ENCODE data around the gene SLC2A9. TPM values are rescaled to one million over a fixed set of nuclear protein-coding genes. Genes with fewer than 3 reads are reported as not detected.

The SLC2A9 gene
- polyA plus RNA-seq, 2 of the 4 experiments (the other 2 are of a cell fraction) = 0.62 to 0.70 TPM

GRCh38 chr4:9867751-9868425 is 153.4 kb downstream of the SLC2A9 start (continued):
- TF ChIP-seq MYC (IDR thresholded peaks at IDR 0.05; ENCODE audit: borderline replicate concordance, low read length) = no peak
- no peak for TF ChIP-seq E2F6 (IDR thresholded peaks at IDR 0.05; ENCODE audit: borderline replicate concordance, low read depth)
- TF ChIP-seq HES2 (IDR thresholded peaks at IDR 0.05) = no peak

- FAIRE-seq = no peak
- 23% methylated on average over 5 of the region's 5 CpGs for WGBS (ENCODE audit: missing lambda C conversion rate)
- Histone ChIP-seq H3K4me2 (no peak overlapping the region), H3K9me3 (no peaks in the 10 kb centered on the region), H3K27ac (no peak overlapping the region), H3K4me3 (no peak overlapping the region), H3K4me1 (no peaks in the 10 kb centered on the region)
- ATAC-seq = no peak
- TF ChIP-seq ZFP36 (IDR thresholded peaks at IDR 0.05; ENCODE audit: borderline replicate concordance, partially characterized antibody) (no peak), ZC3H11A (IDR thresholded peaks at IDR 0.05) (no peak), HEYL (CRISPR knock-in tag; IDR thresholded peaks at IDR 0.05) (no peak), POLR2A (IDR thresholded peaks at IDR 0.05; ENCODE audit: low read length) (no peak), ZNF302 (CRISPR knock-in tag; IDR thresholded peaks at IDR 0.05) (no peak), HOXA7 (CRISPR knock-in tag; IDR thresholded peaks at IDR 0.05) (no peak)
- ChIA-PET POLR2A (no interaction called here), CTCF (interaction anchor here (1.1 kb wide), 1 partner anchor 10 kb away, joined by 3 read pairs; no protein-coding TSS in a partner anchor)
- DNase-seq (ENCODE audit: low read depth in 1 of 2, low spot score in 1 of 2) = no peak
Measured at GRCh38 chr4:9866931-9867330, 154.4 kb downstream of the SLC2A9 start.

DNA sequence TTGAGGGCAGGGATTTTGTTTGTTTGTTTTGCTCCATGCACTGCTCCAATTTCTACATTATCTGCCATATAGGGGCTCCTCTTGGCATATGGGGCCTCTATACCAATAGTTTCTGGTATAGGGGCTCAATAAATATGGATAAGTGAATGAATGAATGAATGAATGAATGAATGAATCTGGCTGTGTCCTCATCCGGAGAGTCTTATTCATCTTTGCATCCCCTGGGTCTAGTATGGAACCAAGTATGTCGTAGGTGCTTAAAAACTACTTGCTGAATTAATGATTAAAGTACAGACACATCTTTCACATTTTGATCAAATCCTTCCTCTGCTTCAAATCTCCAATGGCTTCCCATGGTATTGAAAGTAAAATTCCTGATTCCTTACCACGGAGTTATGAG is 159.7 kb downstream of the SLC2A9 start:
- no peaks in the 10 kb centered on the region for H3K4me1 ChIP-seq
- H3K4me3 ChIP-seq = no peak overlapping the region
- TF ChIP-seq SREBF2 (IDR thresholded peaks at IDR 0.05) (no peak), FOSL2 (IDR thresholded peaks at IDR 0.05) (no peak), FOSL2 (CRISPR knock-in tag; IDR thresholded peaks at IDR 0.05) (no peak), SMC3 (IDR thresholded peaks at IDR 0.05) (no peak), NFE2L2 (conservative IDR thresholded peaks at IDR 0.05; ENCODE audit: low read length) (no peak), CHD2 (IDR thresholded peaks at IDR 0.05; ENCODE audit: low read length, partially characterized antibody) (no peak), POLR2AphosphoS2 (conservative IDR thresholded peaks at IDR 0.05; ENCODE audit: low read length) (no peak), MAFK (IDR thresholded peaks at IDR 0.05; ENCODE audit: partially characterized antibody) (no peak), HOXB5 (CRISPR knock-in tag; IDR thresholded peaks at IDR 0.05) (no peak), RNF2 (IDR thresholded peaks at IDR 0.05; ENCODE audit: borderline replicate concordance, low read depth) (no peak), CHD4 (IDR thresholded peaks at IDR 0.05; ENCODE audit: borderline replicate concordance) (no peak), CBX2 (IDR thresholded peaks at IDR 0.05; ENCODE audit: borderline replicate concordance, low read depth) (no peak), EHF (CRISPR knock-in tag; IDR thresholded peaks at IDR 0.05) (no peak), POLR2A (IDR thresholded peaks at IDR 0.05; ENCODE audit: low read length) (no peak)
- TF ChIP-seq, protein P1, sequence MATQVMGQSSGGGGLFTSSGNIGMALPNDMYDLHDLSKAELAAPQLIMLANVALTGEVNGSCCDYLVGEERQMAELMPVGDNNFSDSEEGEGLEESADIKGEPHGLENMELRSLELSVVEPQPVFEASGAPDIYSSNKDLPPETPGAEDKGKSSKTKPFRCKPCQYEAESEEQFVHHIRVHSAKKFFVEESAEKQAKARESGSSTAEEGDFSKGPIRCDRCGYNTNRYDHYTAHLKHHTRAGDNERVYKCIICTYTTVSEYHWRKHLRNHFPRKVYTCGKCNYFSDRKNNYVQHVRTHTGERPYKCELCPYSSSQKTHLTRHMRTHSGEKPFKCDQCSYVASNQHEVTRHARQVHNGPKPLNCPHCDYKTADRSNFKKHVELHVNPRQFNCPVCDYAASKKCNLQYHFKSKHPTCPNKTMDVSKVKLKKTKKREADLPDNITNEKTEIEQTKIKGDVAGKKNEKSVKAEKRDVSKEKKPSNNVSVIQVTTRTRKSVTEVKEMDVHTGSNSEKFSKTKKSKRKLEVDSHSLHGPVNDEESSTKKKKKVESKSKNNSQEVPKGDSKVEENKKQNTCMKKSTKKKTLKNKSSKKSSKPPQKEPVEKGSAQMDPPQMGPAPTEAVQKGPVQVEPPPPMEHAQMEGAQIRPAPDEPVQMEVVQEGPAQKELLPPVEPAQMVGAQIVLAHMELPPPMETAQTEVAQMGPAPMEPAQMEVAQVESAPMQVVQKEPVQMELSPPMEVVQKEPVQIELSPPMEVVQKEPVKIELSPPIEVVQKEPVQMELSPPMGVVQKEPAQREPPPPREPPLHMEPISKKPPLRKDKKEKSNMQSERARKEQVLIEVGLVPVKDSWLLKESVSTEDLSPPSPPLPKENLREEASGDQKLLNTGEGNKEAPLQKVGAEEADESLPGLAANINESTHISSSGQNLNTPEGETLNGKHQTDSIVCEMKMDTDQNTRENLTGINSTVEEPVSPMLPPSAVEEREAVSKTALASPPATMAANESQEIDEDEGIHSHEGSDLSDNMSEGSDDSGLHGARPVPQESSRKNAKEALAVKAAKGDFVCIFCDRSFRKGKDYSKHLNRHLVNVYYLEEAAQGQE (IDR thresholded peaks at IDR 0.05) = no peak
- WGBS (ENCODE audit: missing lambda C conversion rate) = 2% methylated on average over 3 of the region's 3 CpGs
- FAIRE-seq = no peak
- H3K4me2 ChIP-seq = no peak overlapping the region
- no peak overlapping the region for H3K27ac ChIP-seq
- ChIA-PET CTCF (no interaction called here), POLR2A (no interaction called here)
- H3K9me3 ChIP-seq = no peaks in the 10 kb centered on the region
- DNase-seq (ENCODE audit: low read depth in 1 of 2, low spot score in 1 of 2) = no peak
- ATAC-seq = no peak

All from A549 (cell line).